Neural progenitor cell (in vitro differentiated cells): Measurements from ENCODE around the gene FAM89B. TPM values are rescaled to one million over a fixed set of nuclear protein-coding genes. Genes with fewer than 3 reads are reported as not detected.
A peak's percentile ranks its signal among the peaks of the same experiment; 100 is the strongest.

ENCODE experiments used
- DNase-seq: peaks from one replicate; pipeline ENCODE4 v3.0.0-alpha.2; 2016; ENCODE audit warnings: low spot score
- H2AFZ ChIP-seq: fragments of 200-600 bp; sonication (generic); replicated peaks from 2 replicates; pipeline ENCODE4 v1.6.1; 2016; ENCODE audit warnings: antibody characterized with exemption
- H3F3A ChIP-seq: fragments of 200-600 bp; sonication (generic); 2 replicates; pipeline ENCODE4 v1.6.1; 2016; ENCODE audit warnings: antibody characterized with exemption, low read depth
- H3K27ac ChIP-seq: fragments of 200-600 bp; sonication (generic); 2 replicates; pipeline ENCODE4 v1.5.1; 2016; ENCODE audit warnings: mild to moderate bottlenecking
- H3K27me3 ChIP-seq: fragments of 200-600 bp; sonication (generic); 2 replicates; pipeline ENCODE4 v1.6.1; 2016; ENCODE audit warnings: mild to moderate bottlenecking, moderate library complexity
- H3K36me3 ChIP-seq: fragments of 200-600 bp; sonication (generic); 2 replicates; pipeline ENCODE4 v1.5.1; 2016
- H3K4me1 ChIP-seq: fragments of 200-600 bp; sonication (generic); 2 replicates; pipeline ENCODE4 v1.6.1; 2016; ENCODE audit warnings: mixed run types
- H3K4me2 ChIP-seq: fragments of 200-600 bp; sonication (generic); 2 replicates; pipeline ENCODE4 v1.6.1; 2016
- H3K4me3 ChIP-seq: fragments of 200-600 bp; sonication (generic); 2 replicates; pipeline ENCODE4 v1.5.1; 2016
- H3K79me2 ChIP-seq: fragments of 200-600 bp; sonication (generic); 2 replicates; pipeline ENCODE4 v1.6.1; 2016; ENCODE audit warnings: low read depth
- H3K9ac ChIP-seq: fragments of 200-600 bp; sonication (generic); 2 replicates; pipeline ENCODE4 v1.6.1; 2016
- H3K9me3 ChIP-seq: fragments of 200-600 bp; sonication (generic); 2 replicates; pipeline ENCODE4 v1.5.1; 2016; ENCODE audit warnings: low read depth
- H4K20me1 ChIP-seq: fragments of 200-600 bp; sonication (generic); 2 replicates; pipeline ENCODE4 v1.6.1; 2016; ENCODE audit warnings: low read depth
- H3K27ac Mint-ChIP-seq: 3 replicates; pipeline ENCODE4 v1.8.0; 2021; ENCODE audit warnings: mixed read lengths
- H3K27me3 Mint-ChIP-seq: 2 replicates; pipeline ENCODE4 v1.8.0; 2022; ENCODE audit warnings: low read depth, mild to moderate bottlenecking, inconsistent platforms, moderate library complexity, mixed read lengths; ENCODE audit not compliant: insufficient read depth
- H3K36me3 Mint-ChIP-seq: 3 replicates; pipeline ENCODE4 v1.8.0; 2021; ENCODE audit warnings: mixed read lengths
- H3K4me1 Mint-ChIP-seq: 3 replicates; pipeline ENCODE4 v1.8.0; 2021; ENCODE audit warnings: mixed read lengths
- H3K4me3 Mint-ChIP-seq: 3 replicates; pipeline ENCODE4 v1.8.0; 2021; ENCODE audit warnings: mild to moderate bottlenecking, moderate library complexity, mixed read lengths
- H3K9me3 Mint-ChIP-seq: 3 replicates; pipeline ENCODE4 v1.8.0; 2020; ENCODE audit warnings: mixed read lengths
- CTCF ChIP-seq: fragments of 200-600 bp; sonication (generic); IDR thresholded peaks from 2 replicates; pipeline ENCODE4 v1.5.1; 2017; ENCODE audit warnings: antibody characterized with exemption, mild to moderate bottlenecking
- EZH2 ChIP-seq: fragments of 200-600 bp; sonication (generic); IDR thresholded peaks from 2 replicates; pipeline ENCODE4 v1.6.1; 2017; ENCODE audit warnings: antibody characterized with exemption, mild to moderate bottlenecking, moderate library complexity
- EZH2phosphoT487 ChIP-seq: fragments of 200-600 bp; sonication (generic); IDR thresholded peaks from 2 replicates; pipeline ENCODE4 v1.6.1; 2017; ENCODE audit warnings: antibody characterized with exemption
- total RNA-seq: library from RNA; depleted of rRNA; stranded (reverse); fragments of >200 nt; gene quantifications from 2 replicates; pipeline ENCODE4 v1.2.3, GENCODE V29; 2015; ENCODE audit warnings: low replicate concordance

The FAM89B gene
- total RNA-seq, 1 donor from 2014 or later: 11.7 TPM

- no peaks in the 10 kb centered on the region for H3K36me3 ChIP-seq
- H3K9me3 ChIP-seq: no peaks in the 10 kb centered on the region
- no peak overlapping the region for H3K4me3 ChIP-seq
- H3K4me1 Mint-ChIP-seq: peaks cover 13% of the 10 kb centered on the region
- peaks cover 12% of the 10 kb centered on the region for H4K20me1 ChIP-seq
- H3K4me2 ChIP-seq: no peak overlapping the region
- no peak overlapping the region for H3K27ac Mint-ChIP-seq
- H3K9ac ChIP-seq: no peak overlapping the region
- no peaks in the 10 kb centered on the region for H3K27me3 ChIP-seq
- no peak for TF ChIP-seq CTCF
- no peak for TF ChIP-seq EZH2
- no peak for TF ChIP-seq EZH2phosphoT487
- H3K4me1 ChIP-seq: peaks cover 10% of the 10 kb centered on the region
- peaks cover 7% of the 10 kb centered on the region for H3K36me3 Mint-ChIP-seq
- H3K4me3 Mint-ChIP-seq: peak overlapping the region; percentile 92
- peaks cover 12% of the 10 kb centered on the region for H3F3A ChIP-seq
- DNase-seq: no peak
- peaks cover 32% of the 10 kb centered on the region for H3K79me2 ChIP-seq
- peaks cover 7% of the 10 kb centered on the region for H3K27me3 Mint-ChIP-seq
- no peak overlapping the region for H2AFZ ChIP-seq
- no peak overlapping the region for H3K27ac ChIP-seq
- H3K9me3 Mint-ChIP-seq: no peaks in the 10 kb centered on the region
Measured at GRCh38 chr11:65617990-65618751, 45.8 kb downstream of the FAM89B start.

- Histone ChIP-seq H3K9ac (no peak overlapping the region), H3K4me2 (no peak overlapping the region), H3K9me3 (no peaks in the 10 kb centered on the region), H2AFZ (no peak overlapping the region), H3K36me3 (no peaks in the 10 kb centered on the region), H3K27ac (no peak overlapping the region), H4K20me1 (peaks cover 10% of the 10 kb centered on the region), H3K79me2 (peaks cover 26% of the 10 kb centered on the region), H3K27me3 (no peaks in the 10 kb centered on the region), H3K4me1 (peaks cover 6% of the 10 kb centered on the region), H3F3A (peaks cover 12% of the 10 kb centered on the region), H3K4me3 (no peak overlapping the region)
- H3K9me3 Mint-ChIP-seq: no peaks in the 10 kb centered on the region
- peaks cover 7% of the 10 kb centered on the region for H3K27me3 Mint-ChIP-seq
- no peak for TF ChIP-seq CTCF
- H3K27ac Mint-ChIP-seq: no peak overlapping the region
- H3K4me3 Mint-ChIP-seq: no peak overlapping the region
- H3K4me1 Mint-ChIP-seq: peaks cover 12% of the 10 kb centered on the region
- peaks cover 7% of the 10 kb centered on the region for H3K36me3 Mint-ChIP-seq
- DNase-seq: no peak
Measured at GRCh38 chr11:65618763-65619162, 46.4 kb downstream of the FAM89B start.

GRCh38 chr11:65619281-65619928 is 47.1 kb downstream of the FAM89B start:
- H3K36me3 Mint-ChIP-seq: peaks cover 7% of the 10 kb centered on the region
- Histone ChIP-seq H3K27me3 (no peaks in the 10 kb centered on the region), H3K79me2 (peaks cover 20% of the 10 kb centered on the region), H4K20me1 (peaks cover 10% of the 10 kb centered on the region), H3K27ac (no peak overlapping the region), H3F3A (peaks cover 10% of the 10 kb centered on the region), H3K9ac (no peak overlapping the region), H3K9me3 (no peaks in the 10 kb centered on the region), H3K4me2 (no peak overlapping the region), H3K36me3 (no peaks in the 10 kb centered on the region), H3K4me1 (peaks cover 6% of the 10 kb centered on the region), H3K4me3 (no peak overlapping the region), H2AFZ (no peak overlapping the region)
- no peaks in the 10 kb centered on the region for H3K9me3 Mint-ChIP-seq
- H3K27me3 Mint-ChIP-seq: peaks cover 7% of the 10 kb centered on the region
- TF ChIP-seq EZH2phosphoT487 (no peak), EZH2 (no peak), CTCF (no peak)
- peaks cover 12% of the 10 kb centered on the region for H3K4me1 Mint-ChIP-seq
- H3K27ac Mint-ChIP-seq: no peak overlapping the region
- no peak for DNase-seq
- peak overlapping the region; percentile 73 for H3K4me3 Mint-ChIP-seq
